HG02759 (cell line): ENCODE measurements around the gene CYTH2.

ENCODE experiments used
- ATAC-seq: cut with Tn5 transposase; IDR thresholded peaks from one replicate; pipeline ENCODE4 v1.9.1; 2021; ENCODE audit warnings: mild to moderate bottlenecking, moderate library complexity; ENCODE audit not compliant: unreplicated experiment

CYTH2 gene, protein sequence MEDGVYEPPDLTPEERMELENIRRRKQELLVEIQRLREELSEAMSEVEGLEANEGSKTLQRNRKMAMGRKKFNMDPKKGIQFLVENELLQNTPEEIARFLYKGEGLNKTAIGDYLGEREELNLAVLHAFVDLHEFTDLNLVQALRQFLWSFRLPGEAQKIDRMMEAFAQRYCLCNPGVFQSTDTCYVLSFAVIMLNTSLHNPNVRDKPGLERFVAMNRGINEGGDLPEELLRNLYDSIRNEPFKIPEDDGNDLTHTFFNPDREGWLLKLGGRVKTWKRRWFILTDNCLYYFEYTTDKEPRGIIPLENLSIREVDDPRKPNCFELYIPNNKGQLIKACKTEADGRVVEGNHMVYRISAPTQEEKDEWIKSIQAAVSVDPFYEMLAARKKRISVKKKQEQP

DNA sequence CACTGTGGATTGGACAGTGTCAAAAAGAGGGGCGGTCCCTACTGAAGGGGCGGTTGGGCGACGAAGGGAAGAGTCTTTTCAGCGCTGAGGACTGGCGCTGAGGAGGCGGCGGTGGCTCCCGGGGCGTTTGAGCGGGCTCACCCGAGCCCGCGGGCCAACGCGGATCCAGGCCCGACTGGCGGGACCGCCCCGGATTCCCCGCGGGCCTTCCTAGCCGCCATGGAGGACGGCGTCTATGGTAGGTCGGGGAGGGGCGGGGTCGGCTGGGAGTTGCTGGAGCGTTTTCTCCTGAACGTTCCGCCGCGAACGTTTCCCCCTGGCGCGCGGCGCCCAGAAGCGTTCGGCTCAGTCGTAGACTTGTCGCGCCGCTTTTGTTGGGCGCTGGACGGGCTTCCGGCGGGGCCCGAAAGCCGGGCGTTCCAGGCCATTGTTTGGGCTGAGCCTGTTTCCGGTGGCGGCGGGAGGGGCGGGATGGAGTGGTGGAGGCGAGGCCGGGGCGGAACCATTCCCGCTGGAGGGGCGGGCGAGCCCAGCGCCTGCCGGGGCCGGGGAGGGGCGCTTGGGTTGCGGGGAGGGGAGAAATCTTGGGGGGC lies at the start of gene CYTH2:
Gene CYTH2, plus strand, starts transcription at position 81 of the 593 bp plus-strand sequence. Its CDS starts 139 bp downstream, at position 220.
- peak; percentile 28 for ATAC-seq

DNA sequence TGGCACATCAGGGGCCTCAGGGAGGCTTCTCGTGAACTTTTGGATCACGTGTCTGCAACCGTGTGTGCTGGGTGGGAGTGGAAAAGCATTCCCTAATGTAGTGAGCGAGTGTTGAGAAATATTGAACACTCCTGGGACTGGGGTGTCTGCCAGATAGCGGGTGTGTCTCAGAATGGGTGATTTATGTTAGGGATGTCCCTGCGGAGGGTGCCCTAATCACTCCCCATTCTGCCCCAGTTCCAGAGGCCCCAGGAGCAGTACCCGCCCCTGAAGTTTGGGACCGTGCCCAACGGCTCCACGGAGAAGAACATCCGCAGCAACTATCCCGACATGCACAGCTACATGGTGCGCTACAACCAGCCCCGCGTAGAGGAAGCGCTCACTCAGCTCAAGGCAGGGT lies 47.6 kb upstream of the CYTH2 start:
- ATAC-seq, result no peak

DNA sequence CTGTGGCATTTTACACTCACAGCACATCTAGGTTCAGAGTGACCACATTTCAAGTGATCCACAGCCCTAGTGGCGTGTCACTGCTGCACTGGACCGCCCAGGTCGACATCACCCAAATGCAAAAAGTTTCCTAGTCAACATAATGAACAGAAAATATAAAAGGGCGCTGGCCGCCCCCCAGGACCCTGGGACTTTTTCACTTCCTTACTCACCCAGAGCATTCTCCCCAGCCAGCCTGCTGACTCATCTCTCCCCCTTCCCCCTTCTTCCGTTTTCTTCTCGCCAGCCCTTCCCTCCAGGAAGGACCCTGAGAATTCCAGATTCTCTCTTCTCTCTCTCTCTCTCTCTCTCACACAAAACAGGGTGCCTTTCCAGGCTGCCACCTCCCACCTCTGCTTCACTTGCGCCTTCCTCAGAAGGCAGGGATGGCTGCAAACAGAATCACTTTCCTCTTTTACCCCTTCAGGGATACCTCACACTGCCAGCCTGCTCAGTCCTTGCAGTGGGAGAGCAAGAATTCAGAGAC lies 44.4 kb upstream of the CYTH2 start:
- ATAC-seq, result no peak

DNA sequence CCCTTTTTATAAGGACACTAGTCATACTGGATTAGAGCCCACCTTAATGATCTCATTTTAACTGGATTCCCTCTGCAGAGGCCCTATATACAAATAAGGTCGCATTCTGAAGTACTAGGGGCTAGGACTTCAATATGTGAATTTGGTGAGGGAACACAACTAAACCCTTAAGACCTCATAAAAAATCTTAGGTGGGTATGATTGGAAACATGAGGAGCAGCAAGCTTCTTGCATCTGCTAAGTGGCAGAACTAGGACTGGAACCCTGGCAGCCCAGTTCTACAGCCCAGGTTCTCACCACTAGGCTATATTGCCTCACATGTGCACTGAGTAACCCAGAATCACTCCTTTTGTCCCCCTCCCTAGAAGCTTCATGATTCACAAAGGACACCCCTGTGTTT lies 40.5 kb upstream of the CYTH2 start:
- ATAC-seq, result no peak

DNA sequence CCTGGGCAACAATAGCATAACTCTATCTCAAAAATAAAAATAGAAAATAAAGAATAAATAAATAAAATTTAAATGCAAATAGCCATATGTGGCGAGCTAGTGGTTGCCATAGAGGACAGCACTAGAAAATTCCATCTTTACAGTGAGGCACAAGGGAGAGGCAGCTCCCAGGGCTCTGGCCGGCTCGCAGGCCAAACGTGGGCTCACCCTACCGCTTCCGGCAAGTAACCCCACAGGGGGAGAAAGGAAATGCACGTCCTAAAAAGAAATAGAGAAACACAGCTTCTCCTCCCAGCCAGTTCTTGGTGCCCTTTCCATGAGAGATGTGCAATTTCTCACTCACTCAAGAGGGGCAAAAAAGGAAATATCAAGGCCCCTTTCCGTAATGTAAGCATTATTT lies 35.8 kb upstream of the CYTH2 start:
- ATAC-seq, result no peak

DNA sequence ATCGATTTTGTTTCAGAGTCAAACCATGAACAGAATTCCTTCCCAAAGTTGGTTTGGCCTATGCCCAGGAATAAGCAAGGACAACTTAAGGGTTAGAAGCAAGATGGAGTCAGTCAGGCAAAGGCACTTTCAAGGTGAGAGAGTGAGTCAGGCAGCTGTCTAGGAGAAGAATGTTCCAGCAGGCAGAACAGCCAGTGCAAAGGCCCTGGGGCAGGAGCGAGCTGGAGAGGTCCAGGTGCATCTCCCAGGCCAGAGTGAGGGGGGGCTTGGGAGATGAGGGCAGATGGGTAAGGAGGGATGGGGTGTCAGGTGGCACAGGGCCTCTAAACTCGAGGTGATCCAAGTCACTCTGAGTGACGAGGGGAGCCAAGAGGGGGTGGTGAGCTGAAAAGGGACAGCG lies 32.6 kb upstream of the CYTH2 start:
- ATAC-seq, result no peak

DNA sequence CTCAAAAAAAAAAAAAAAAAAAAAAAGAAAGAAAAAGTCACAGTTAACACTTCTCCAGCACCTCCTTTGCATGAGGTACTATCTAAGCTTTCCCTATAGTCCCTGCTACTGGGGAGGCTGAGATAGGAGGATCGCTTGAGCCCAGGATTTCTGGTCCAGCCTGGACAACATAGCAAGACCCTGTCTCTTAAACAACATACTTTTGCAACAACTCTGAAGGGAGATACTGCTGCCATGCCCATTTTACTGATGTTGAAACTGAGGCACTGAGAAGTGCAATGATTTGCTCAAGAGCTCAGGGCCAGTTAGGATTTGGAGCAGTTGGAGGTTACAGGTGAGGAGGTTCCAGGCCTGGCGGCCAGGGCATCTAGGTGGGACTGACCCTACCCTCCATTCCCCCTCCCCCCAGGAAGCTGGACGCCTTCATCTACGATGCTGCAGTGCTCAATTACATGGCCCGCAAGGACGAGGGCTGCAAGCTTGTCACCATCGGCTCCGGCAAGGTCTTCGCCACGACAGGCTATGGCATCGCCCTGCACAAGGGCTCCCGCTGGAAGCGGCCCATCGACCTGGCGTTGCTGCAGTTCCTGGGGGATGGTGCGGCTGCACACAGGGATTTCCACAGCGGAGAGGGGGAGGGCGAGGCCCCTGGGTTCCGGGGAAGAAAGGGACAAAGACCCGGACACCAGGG lies 27.7 kb upstream of the CYTH2 start:
- ATAC-seq, result no peak

DNA sequence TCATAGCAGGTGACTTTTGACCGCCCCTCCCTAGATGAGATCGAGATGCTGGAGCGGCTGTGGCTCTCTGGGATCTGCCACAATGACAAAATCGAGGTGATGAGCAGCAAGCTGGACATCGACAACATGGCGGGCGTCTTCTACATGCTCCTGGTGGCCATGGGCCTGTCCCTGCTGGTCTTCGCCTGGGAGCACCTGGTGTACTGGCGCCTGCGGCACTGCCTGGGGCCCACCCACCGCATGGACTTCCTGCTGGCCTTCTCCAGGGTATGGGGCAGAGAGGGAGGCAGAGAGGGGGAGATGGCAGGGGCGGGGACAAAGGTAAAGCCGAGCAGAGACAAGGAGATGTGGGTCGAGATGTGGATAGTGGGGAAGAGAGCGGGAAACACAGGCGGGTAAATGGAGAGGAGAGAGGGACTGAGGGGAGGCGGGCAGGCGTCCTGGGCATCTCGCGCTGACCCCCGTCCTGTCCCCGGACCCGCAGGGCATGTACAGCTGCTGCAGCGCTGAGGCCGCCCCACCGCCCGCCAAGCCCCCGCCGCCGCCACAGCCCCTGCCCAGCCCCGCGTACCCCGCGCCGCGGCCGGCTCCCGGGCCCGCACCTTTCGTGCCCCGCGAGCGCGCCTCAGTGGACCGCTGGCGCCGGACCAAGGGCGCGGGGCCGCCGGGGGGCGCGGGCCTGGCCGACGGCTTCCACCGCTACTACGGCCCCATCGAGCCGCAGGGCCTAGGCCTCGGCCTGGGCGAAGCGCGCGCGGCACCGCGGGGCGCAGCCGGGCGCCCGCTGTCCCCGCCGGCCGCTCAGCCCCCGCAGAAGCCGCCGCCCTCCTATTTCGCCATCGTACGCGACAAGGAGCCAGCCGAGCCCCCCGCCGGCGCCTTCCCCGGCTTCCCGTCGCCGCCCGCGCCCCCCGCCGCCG lies 26.8 kb upstream of the CYTH2 start:
- no peak for ATAC-seq

DNA sequence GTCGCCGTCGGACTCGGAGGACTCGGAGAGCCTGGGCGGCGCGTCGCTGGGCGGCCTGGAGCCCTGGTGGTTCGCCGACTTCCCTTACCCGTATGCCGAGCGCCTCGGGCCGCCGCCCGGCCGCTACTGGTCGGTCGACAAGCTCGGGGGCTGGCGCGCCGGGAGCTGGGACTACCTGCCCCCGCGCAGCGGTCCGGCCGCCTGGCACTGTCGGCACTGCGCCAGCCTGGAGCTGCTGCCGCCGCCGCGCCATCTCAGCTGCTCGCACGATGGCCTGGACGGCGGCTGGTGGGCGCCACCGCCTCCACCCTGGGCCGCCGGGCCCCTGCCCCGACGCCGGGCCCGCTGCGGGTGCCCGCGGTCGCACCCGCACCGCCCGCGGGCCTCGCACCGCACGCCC lies 25.9 kb upstream of the CYTH2 start:
- no peak for ATAC-seq

DNA sequence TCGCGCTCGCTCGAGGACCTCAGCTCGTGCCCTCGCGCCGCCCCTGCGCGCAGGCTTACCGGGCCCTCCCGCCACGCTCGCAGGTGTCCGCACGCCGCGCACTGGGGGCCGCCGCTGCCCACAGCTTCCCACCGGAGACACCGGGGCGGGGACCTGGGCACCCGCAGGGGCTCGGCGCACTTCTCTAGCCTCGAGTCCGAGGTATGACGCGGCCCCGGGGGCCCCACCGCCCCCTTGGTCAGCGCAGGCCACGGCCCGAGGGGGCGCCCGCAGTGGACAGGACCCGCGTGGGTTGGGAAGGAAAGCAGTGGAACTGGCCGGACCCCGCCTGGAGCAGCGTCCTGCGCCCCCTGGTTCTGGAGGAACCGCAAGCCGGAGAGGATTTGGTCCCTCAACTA lies 25.4 kb upstream of the CYTH2 start:
- no peak for ATAC-seq

DNA sequence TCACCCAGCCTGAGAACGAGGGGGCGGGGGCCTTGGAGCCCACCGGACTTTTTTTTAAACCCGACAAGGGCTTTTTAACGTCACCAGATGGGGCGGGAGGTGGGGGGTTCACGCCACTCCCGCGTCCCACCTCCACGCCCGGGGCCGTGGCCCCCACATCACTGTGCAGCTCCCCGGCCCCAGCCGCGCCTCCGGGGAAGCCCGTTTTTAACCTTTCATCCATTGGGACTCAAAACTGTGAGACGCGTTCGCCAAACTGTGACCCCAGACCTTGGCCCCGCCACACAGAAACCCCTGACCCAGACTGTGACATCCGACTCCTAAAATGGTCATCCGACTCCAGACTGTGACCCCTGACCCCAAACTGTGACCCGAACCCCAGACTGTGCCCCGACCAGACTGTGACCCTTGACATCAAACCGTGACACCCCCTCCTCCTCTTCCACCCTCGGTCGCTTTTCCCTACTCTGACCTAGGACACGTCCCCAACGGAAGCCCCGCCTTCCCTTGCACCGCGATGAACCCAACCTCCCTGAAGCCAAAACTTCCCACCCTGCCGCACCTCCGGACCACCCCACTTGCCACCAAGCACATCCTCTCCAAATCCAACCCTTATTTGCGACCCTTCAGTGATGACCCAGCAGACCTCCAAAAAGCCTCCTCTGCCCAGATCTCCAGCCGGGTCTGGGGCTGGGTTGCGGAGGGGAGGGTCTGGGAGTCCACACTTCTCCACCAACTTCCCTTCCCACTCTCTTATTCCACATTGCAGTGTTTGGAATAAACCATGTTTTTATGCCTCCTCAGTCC lies 24.8 kb upstream of the CYTH2 start:
- ATAC-seq, result no peak

DNA sequence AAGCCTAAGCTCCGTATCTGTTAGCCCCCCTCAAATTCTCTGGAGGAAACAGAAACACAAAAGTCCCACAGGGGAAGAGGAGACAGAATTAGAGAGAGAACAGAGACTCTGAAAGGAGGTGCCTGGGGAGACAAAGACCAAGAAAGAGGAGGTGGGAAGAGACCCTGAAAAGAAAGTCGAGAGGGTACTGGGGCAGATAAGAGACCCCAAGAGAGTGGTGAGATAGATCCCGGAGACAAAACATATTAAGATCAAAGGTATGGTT lies 24.3 kb upstream of the CYTH2 start:
- ATAC-seq, result no peak

DNA sequence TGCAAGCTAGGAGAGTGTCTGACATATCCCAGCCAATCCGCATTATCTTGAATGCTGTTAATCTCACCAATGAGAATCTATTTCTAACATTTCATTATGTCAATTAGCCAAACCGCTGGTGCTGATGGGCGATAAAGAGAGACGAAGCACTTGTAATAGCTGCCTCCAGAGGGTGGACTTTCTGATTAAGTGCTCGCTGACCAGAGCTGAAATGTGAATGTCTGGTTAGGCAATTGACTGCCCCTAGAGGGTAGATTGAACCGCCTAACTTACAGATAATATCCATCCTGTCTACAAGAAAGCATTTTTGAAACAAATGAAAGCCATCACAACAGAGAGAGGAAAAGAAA lies 23.9 kb upstream of the CYTH2 start:
- ATAC-seq, result peak; percentile 6

DNA sequence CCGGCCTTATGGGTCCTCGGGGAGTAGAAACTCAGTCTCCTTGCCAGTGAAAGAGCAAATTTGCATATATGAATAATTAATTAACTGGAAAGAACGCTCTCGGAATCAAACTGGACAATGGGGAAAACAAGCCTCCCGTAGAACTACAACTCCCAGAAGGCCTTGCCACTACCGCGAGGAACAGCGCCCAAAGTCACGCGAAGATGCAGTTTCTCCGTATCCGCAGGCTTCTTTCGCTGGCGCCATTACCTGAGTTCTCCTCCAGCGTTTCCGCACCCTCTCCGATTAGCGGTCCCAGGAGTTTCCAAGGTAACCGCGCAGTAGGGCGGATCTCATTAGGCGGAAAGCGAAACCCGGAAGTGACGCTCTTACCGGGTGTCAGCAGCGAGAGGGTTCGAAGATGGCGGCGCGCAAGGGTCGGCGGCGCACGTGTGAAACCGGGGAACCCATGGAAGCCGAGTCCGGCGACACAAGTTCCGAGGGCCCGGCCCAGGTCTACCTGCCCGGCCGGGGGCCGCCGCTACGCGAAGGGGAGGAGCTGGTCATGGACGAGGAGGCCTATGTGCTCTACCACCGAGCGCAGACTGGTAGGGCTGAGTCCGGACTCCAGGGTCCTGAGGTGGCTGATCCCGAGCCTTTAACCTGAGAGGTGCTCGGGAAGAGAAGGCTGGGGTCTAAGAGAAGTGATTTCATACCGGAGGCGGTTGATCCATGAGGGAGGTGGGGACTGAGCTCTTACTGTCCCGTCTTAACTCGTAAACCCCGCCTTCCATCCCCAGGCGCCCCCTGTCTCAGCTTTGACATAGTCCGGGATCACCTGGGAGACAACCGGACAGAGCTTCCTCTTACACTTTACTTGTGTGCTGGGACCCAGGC lies 23.3 kb upstream of the CYTH2 start, which contains the start of gene GRWD1:
Gene GRWD1, plus strand, starts transcription at position 378 of the 876 bp plus-strand sequence. Its CDS starts 23 bp downstream, at position 401.
- ATAC-seq, result peak; percentile 86

DNA sequence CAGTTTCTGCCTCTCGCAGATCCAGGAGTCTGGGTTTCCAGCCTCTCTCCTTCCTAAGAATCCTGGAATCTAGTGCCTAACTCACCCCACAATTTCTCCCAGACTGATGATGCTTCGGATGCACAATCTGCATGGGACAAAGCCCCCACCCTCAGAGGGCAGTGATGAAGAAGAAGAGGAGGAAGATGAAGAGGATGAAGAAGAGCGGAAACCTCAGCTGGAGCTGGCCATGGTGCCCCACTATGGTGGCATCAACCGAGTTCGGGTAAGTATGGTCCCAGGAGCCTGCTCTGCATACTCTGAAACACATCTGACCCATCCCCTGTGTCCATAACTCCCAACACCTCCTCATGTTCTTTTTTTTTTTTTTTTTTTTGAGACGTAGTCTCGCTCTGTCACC lies 22.6 kb upstream of the CYTH2 start:
- ATAC-seq, result no peak

DNA sequence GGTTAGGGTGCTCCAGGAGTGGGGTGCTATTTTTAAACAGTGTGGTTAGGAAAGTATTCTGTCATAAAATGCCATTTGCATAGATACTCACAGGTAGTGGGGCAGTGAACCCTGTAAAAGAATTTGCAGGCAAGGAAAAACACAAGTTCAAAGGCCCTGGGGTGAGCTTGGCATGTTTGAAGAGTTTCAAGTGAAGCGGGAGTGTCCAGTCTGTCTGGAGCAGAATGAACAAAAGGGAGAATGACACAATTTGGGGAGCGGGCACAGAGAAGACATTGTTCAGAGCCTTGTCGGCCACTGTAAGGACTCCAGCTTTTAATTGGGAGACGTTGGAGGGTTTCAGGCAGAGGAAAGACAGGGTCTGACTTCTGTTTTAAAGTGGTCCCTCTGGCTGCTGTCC lies 20.6 kb upstream of the CYTH2 start:
- ATAC-seq, result no peak

DNA sequence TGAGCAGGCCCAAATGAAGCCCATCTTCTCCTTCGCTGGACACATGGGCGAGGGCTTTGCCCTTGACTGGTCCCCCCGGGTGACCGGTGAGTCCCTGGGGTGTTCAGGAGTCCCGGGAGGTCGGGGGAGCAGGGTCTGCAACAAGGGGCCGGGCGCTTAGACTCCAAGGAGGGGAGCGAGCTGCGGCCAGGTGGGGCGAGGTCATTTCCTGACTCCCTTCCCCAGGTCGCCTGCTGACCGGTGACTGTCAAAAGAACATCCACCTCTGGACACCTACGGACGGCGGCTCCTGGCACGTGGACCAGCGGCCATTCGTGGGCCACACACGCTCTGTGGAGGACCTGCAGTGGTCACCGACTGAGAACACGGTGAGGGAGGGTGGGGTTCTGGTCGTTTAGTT lies 18.7 kb upstream of the CYTH2 start:
- no peak for ATAC-seq

DNA sequence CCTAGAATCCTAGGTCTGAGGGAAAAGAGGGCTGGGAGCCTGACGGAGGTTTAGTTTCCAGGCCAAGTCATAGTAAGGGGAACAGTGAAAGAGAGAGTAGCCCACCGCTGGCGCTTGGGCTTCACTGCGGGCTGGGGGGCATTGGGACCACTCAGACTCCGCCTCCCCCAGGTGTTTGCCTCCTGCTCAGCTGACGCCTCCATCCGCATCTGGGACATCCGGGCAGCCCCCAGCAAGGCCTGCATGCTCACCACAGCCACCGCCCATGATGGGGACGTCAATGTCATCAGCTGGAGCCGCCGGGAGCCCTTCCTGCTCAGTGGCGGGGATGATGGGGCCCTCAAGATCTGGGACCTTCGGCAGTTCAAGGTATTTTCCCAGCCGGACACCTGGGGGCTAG lies 18.3 kb upstream of the CYTH2 start:
- ATAC-seq, result no peak

DNA sequence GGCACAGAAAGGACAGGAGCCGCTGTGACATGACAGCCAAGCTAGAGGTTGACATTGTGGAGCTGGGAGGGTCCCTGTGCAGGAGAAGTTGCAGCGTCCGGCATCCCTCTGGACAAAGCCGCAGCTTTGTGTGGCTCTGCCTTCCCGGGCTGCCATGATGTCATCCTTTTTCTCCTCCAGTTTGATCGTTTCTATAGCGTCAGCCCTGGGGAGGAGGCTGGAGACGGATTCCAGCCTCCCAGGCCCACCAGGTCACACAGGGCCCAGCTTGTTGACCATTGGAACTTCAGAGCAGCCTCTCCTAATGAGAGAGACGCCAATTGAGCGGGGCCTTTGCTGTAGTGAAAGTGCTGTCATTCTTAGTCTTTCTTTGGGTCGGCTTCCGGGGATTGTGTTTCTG lies 17.5 kb upstream of the CYTH2 start:
- ATAC-seq, result no peak
